Measurements from ENCODE around the gene TMEM229B. TPM values are rescaled to one million over a fixed set of nuclear protein-coding genes. Genes with fewer than 3 reads are reported as not detected.

Gene TMEM229B
- total and polyA plus RNA-seq, 2 experiments from 2014 or later: 0.09 TPM

DNA sequence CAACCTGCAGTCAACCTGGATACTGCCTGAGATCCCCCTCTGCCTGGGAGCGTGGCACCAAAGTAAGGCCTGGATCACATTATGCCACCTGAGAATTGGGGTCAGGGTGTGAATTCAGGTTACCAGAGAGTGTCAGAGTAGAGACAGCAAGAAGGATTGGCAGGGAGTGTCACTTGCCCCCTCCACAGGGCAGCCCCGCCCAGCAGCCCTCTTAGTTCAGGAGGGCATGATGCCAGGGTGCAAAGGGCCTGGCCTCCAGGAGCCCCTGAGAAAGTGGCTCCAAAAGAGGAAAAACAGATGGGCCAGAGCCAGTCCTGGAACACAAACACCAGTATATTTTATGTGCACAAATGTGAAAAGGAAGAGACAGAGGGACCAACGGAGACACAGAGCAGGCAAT is 18.6 kb downstream of the TMEM229B start:
- Histone ChIP-seq H3K27ac (no peak overlapping the region), H3K4me1 (ENCODE audit: low read depth) (no peaks in the 10 kb centered on the region), H3K9me3 (ENCODE audit: low read depth) (no peaks in the 10 kb centered on the region)

DNA sequence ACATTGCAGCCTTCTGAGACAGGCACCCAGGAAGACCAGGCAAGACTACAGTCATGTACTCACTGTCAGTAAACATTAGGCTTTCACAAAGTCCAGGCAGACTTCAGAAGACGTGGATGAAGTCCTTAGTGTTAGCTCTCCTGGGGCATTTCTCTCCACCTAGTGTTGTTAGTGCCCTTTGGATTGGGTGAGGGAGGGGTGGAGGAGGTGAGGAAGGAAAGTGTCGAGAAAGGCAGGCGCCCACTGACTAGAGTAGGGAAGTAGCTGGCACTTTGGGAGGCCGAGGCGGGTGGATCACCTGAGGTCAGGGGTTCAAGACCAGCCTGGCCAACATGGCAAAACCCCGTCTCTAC is 20.2 kb downstream of the TMEM229B start:
- no peak overlapping the region for H3K4me3 ChIP-seq
- TF ChIP-seq, protein P1, sequence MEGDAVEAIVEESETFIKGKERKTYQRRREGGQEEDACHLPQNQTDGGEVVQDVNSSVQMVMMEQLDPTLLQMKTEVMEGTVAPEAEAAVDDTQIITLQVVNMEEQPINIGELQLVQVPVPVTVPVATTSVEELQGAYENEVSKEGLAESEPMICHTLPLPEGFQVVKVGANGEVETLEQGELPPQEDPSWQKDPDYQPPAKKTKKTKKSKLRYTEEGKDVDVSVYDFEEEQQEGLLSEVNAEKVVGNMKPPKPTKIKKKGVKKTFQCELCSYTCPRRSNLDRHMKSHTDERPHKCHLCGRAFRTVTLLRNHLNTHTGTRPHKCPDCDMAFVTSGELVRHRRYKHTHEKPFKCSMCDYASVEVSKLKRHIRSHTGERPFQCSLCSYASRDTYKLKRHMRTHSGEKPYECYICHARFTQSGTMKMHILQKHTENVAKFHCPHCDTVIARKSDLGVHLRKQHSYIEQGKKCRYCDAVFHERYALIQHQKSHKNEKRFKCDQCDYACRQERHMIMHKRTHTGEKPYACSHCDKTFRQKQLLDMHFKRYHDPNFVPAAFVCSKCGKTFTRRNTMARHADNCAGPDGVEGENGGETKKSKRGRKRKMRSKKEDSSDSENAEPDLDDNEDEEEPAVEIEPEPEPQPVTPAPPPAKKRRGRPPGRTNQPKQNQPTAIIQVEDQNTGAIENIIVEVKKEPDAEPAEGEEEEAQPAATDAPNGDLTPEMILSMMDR (IDR thresholded peaks at IDR 0.05; ENCODE audit: low read depth, low read length): no peak
- H3K4me1 ChIP-seq (ENCODE audit: low read depth): no peaks in the 10 kb centered on the region
- no peaks in the 10 kb centered on the region for H3K27me3 ChIP-seq
- H3K27ac ChIP-seq: no peak overlapping the region
- no peak for DNase-seq (ENCODE audit: low read depth in 1 of 2, low spot score in 1 of 2)
- H3K9me3 ChIP-seq (ENCODE audit: low read depth): no peaks in the 10 kb centered on the region
- no peaks in the 10 kb centered on the region for H3K36me3 ChIP-seq

More for the DNA sequence above, 18.6 kb downstream of the TMEM229B start:
- H3K27me3 ChIP-seq: no peaks in the 10 kb centered on the region
- H3K4me3 ChIP-seq: no peak overlapping the region
- H3K36me3 ChIP-seq: no peaks in the 10 kb centered on the region
- TF ChIP-seq, protein P1 (IDR thresholded peaks at IDR 0.05; ENCODE audit: low read depth, low read length): no peak
- no peak for DNase-seq (ENCODE audit: low read depth in 1 of 2, low spot score in 1 of 2)

DNA sequence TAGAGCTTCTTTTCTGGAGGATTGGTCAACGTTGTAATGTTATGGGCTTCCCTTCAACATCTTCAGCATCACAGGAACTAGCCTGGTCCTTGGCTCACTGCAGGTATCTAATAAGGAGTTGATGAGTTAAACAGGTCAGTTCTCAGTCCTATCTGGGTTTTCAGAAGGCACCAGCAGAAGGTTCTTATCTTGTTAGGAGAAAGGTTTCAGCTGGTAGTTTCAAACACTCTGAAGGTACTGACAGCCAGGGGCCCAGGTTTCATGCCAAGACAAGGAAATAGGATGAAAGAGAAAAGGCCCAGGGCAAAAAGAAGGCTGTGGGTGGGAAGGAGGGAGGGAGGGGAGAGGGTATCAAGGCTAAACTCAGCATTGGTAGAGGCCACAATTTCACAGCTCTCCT is 21.4 kb downstream of the TMEM229B start:
- H3K27ac ChIP-seq: no peak overlapping the region
- DNase-seq (ENCODE audit: low read depth in 1 of 2, low spot score in 1 of 2): no peak
- H3K4me1 ChIP-seq (ENCODE audit: low read depth): no peaks in the 10 kb centered on the region
- H3K36me3 ChIP-seq: no peaks in the 10 kb centered on the region
- TF ChIP-seq, protein P1 (IDR thresholded peaks at IDR 0.05; ENCODE audit: low read depth, low read length): no peak
- H3K4me3 ChIP-seq: no peak overlapping the region
- H3K27me3 ChIP-seq: no peaks in the 10 kb centered on the region
- no peaks in the 10 kb centered on the region for H3K9me3 ChIP-seq (ENCODE audit: low read depth)

DNA sequence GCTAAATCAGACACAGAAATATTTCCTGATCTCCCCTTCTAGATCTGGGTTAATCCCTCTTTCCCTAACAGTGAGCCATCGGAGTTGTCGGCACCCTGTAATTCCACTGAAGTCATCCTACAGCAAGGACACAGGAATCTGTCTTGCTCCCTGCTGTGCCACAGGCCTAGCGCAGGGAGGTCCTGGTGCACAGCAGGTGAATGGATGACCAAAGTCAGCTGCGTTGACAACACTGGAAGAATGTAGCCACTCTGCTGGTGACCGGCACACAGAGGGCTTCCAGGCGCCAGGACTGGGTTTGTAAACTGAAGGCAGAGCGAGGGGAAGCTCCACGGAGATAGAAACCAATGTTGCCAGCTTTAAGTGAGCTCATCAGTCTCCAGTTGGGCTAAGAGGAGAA is 23.6 kb downstream of the TMEM229B start:
- Histone ChIP-seq H3K9me3 (ENCODE audit: low read depth) (no peaks in the 10 kb centered on the region), H3K27ac (no peak overlapping the region), H3K36me3 (no peaks in the 10 kb centered on the region), H3K27me3 (no peaks in the 10 kb centered on the region), H3K4me1 (ENCODE audit: low read depth) (peaks cover 4% of the 10 kb centered on the region), H3K4me3 (no peak overlapping the region)
- DNase-seq (ENCODE audit: low read depth in 1 of 2, low spot score in 1 of 2): no peak
- TF ChIP-seq, protein P1 (IDR thresholded peaks at IDR 0.05; ENCODE audit: low read depth, low read length): no peak

DNA sequence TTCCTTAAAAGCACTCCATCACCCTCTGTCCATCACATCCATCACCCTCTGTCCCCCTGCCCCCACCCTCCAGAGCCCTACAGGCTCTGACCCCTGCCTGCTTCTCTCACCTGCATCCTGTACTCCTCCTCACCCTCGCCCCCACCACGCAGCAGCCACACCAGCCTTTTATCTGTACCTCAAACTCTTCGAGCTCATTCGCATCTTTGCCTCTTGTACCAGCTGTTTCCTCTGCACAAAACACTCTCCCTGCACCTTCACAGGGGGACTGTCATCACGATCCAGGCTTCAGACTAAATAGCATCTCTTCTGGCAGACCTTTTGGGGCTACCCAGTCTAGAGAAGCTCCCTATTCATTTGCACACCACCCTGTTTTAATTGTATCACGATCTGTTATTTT is 24.1 kb downstream of the TMEM229B start:
- DNase-seq (ENCODE audit: low read depth in 1 of 2, low spot score in 1 of 2): no peak
- H3K36me3 ChIP-seq: no peaks in the 10 kb centered on the region
- no peaks in the 10 kb centered on the region for H3K9me3 ChIP-seq (ENCODE audit: low read depth)
- H3K27me3 ChIP-seq: no peaks in the 10 kb centered on the region
- H3K4me3 ChIP-seq: no peak overlapping the region
- no peak overlapping the region for H3K27ac ChIP-seq
- H3K4me1 ChIP-seq (ENCODE audit: low read depth): peaks cover 4% of the 10 kb centered on the region
- TF ChIP-seq, protein P1 (IDR thresholded peaks at IDR 0.05; ENCODE audit: low read depth, low read length): no peak

DNA sequence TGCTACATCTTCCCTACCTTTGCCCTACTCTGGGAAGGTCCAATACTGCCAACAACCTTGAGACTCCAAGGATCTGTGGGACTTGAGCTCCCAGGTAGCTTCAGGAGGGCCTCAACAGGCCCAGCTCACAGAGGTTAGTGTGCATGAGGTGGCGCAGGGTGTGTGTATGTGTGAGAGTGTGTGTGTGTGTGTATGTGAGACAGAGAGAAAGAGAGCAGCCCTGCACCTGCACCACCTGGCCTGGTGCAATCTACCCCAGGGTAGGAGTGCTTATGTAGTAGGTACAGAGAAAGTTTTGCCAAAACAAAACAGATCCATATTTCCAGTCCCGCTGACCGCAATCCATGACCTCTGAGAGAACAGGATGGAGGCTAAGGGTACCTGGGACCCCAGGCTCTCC is 24.6 kb downstream of the TMEM229B start:
- Histone ChIP-seq H3K36me3 (no peaks in the 10 kb centered on the region), H3K4me1 (ENCODE audit: low read depth) (peaks cover 4% of the 10 kb centered on the region), H3K9me3 (ENCODE audit: low read depth) (no peaks in the 10 kb centered on the region), H3K27ac (no peak overlapping the region), H3K27me3 (no peaks in the 10 kb centered on the region), H3K4me3 (no peak overlapping the region)
- no peak for DNase-seq (ENCODE audit: low read depth in 1 of 2, low spot score in 1 of 2)
- TF ChIP-seq, protein P1 (IDR thresholded peaks at IDR 0.05; ENCODE audit: low read depth, low read length): no peak
